ENCODE data around the gene AKT3. TPM values are rescaled to one million over a fixed set of nuclear protein-coding genes. Genes with fewer than 3 reads are reported as not detected.

Gene AKT3
- polyA plus RNA-seq, 3 donors = 0.81 to 1.7 (median 1.4) TPM

DNA sequence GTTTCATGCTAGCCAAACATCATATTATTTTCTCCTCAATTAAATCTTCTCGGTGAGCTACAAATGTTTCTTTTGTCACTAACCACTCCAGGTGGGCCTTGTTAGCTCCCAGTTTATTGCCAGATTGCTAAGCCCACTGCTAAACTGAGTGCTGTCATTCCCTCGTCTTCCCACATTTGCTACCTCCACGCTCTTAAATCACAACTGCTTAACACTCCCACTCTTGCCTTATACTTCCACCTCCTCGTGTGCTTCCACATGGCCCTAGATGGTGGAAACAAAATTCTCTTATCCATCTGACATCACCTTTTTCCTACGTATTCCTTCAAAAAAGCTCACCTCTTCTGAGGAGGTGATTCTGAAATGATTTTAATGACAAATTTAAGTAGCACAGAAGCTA lies 34.6 kb upstream of the AKT3 start:
- Histone ChIP-seq H3K27me3 (ENCODE audit: control insufficient read depth in 2 of 2, insufficient read depth in 2 of 2, low read length in 2 of 2) (no peaks in the 10 kb centered on the region), H4K20me1 (ENCODE audit: insufficient read depth, low read length) (no peaks in the 10 kb centered on the region), H3K4me1 (ENCODE audit: control insufficient read depth in 1 of 2, insufficient read depth in 2 of 2, low read length in 2 of 2) (no peaks in the 10 kb centered on the region), H2AFZ (ENCODE audit: insufficient read depth, low read depth, low read length, poor library complexity, severe bottlenecking) (no peak overlapping the region), H3K36me3 (replicated peaks in 1 of 2; ENCODE audit: control insufficient read depth in 1 of 2, insufficient read depth in 2 of 2, low read length in 2 of 2) (no peaks in the 10 kb centered on the region), H3K27ac (ENCODE audit: low read depth in 1 of 2, low read length in 2 of 2) (no peak overlapping the region), H3K4me3 (replicated peaks in 1 of 3; ENCODE audit: low read depth in 2 of 3, low read length in 3 of 3) (no peak overlapping the region), H3K9me3 (replicated peaks in 1 of 2; ENCODE audit: control insufficient read depth in 1 of 2, insufficient read depth in 1 of 2, low read length in 2 of 2) (no peaks in the 10 kb centered on the region), H3K4me2 (replicated peaks; ENCODE audit: extremely low read depth, low read length, poor library complexity, severe bottlenecking) (no peak overlapping the region), H3K9ac (ENCODE audit: insufficient read depth, low read length, poor library complexity, severe bottlenecking) (no peak overlapping the region), H3K79me2 (ENCODE audit: insufficient read depth, low read length) (no peaks in the 10 kb centered on the region)
- intact Hi-C loops (cut with micrococcal nuclease) = no loop called here
- Mint-ChIP-seq H3K36me3 (no peaks in the 10 kb centered on the region), H3K4me3 (no peak overlapping the region), H3K4me1 (no peaks in the 10 kb centered on the region), H3K27ac (no peak overlapping the region), H3K9me3 (peaks cover 0 to 5% (median 1%) of the 10 kb centered on the region in 7 donors), H3K27me3 (ENCODE audit: low read depth in 3 of 3) (peaks cover 1 to 9% (median 4%) of the 10 kb centered on the region in 3 donors)
- TF ChIP-seq, protein P1, sequence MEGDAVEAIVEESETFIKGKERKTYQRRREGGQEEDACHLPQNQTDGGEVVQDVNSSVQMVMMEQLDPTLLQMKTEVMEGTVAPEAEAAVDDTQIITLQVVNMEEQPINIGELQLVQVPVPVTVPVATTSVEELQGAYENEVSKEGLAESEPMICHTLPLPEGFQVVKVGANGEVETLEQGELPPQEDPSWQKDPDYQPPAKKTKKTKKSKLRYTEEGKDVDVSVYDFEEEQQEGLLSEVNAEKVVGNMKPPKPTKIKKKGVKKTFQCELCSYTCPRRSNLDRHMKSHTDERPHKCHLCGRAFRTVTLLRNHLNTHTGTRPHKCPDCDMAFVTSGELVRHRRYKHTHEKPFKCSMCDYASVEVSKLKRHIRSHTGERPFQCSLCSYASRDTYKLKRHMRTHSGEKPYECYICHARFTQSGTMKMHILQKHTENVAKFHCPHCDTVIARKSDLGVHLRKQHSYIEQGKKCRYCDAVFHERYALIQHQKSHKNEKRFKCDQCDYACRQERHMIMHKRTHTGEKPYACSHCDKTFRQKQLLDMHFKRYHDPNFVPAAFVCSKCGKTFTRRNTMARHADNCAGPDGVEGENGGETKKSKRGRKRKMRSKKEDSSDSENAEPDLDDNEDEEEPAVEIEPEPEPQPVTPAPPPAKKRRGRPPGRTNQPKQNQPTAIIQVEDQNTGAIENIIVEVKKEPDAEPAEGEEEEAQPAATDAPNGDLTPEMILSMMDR (IDR thresholded peaks at IDR 0.05) = no peak
- no peak for DNase-seq
- WGBS (ENCODE audit: insufficient coverage) = 97% methylated on average over 3 of the region's 5 CpGs

GRCh38 chr1:243883551-243883950 lies 33.5 kb upstream of the AKT3 start:
- H3K4me2 ChIP-seq (replicated peaks; ENCODE audit: extremely low read depth, low read length, poor library complexity, severe bottlenecking) = no peak overlapping the region
- no peaks in the 10 kb centered on the region for H4K20me1 ChIP-seq (ENCODE audit: insufficient read depth, low read length)
- Mint-ChIP-seq H3K27ac (no peak overlapping the region), H3K4me1 (no peaks in the 10 kb centered on the region), H3K4me3 (no peak overlapping the region), H3K36me3 (no peaks in the 10 kb centered on the region), H3K9me3 (peaks cover 0 to 5% (median 1%) of the 10 kb centered on the region in 7 donors), H3K27me3 (ENCODE audit: low read depth in 3 of 3) (peaks cover 1 to 9% (median 4%) of the 10 kb centered on the region in 3 donors)
- no peaks in the 10 kb centered on the region for H3K27me3 ChIP-seq (ENCODE audit: control insufficient read depth in 2 of 2, insufficient read depth in 2 of 2, low read length in 2 of 2)
- intact Hi-C loops (cut with micrococcal nuclease) = no loop called here
- no peaks in the 10 kb centered on the region for H3K4me1 ChIP-seq (ENCODE audit: control insufficient read depth in 1 of 2, insufficient read depth in 2 of 2, low read length in 2 of 2)
- H3K27ac ChIP-seq (ENCODE audit: low read depth in 1 of 2, low read length in 2 of 2) = no peak overlapping the region
- H2AFZ ChIP-seq (ENCODE audit: insufficient read depth, low read depth, low read length, poor library complexity, severe bottlenecking) = no peak overlapping the region
- H3K9ac ChIP-seq (ENCODE audit: insufficient read depth, low read length, poor library complexity, severe bottlenecking) = no peak overlapping the region
- no peaks in the 10 kb centered on the region for H3K79me2 ChIP-seq (ENCODE audit: insufficient read depth, low read length)
- no peaks in the 10 kb centered on the region for H3K36me3 ChIP-seq (replicated peaks in 1 of 2; ENCODE audit: control insufficient read depth in 1 of 2, insufficient read depth in 2 of 2, low read length in 2 of 2)
- H3K4me3 ChIP-seq (replicated peaks in 1 of 3; ENCODE audit: low read depth in 2 of 3, low read length in 3 of 3) = no peak overlapping the region
- WGBS (ENCODE audit: insufficient coverage) = no CpG with 5 or more reads among the region's 2 CpGs
- no peaks in the 10 kb centered on the region for H3K9me3 ChIP-seq (replicated peaks in 1 of 2; ENCODE audit: control insufficient read depth in 1 of 2, insufficient read depth in 1 of 2, low read length in 2 of 2)
- DNase-seq = no peak
- TF ChIP-seq, protein P1 (IDR thresholded peaks at IDR 0.05) = no peak

All from CD14-positive monocyte (primary cell).